Testis (tissue), 3 donors: ENCODE measurements around the gene LGALS3BP. TPM values are rescaled to one million over a fixed set of nuclear protein-coding genes. Genes with fewer than 3 reads are reported as not detected.

Experiments used
- DNase-seq: peaks from one replicate; pipeline ENCODE4 v3.0.0-alpha.2; 2019
- H3K27ac ChIP-seq, 2 donors: fragments of 200-600 bp; sonication (generic); one replicate each; pipeline ENCODE4 v1.5.1; 2019
- H3K27me3 ChIP-seq: fragments of 200-600 bp; sonication (generic); one replicate; pipeline ENCODE4 v1.5.1; 2019
- H3K36me3 ChIP-seq: fragments of 200-600 bp; sonication (generic); one replicate; pipeline ENCODE4 v1.5.1; 2017; ENCODE audit warnings: low read depth; ENCODE audit errors: missing control alignments
- H3K4me1 ChIP-seq: fragments of 200-600 bp; sonication (generic); one replicate; pipeline ENCODE4 v1.5.1; 2019
- H3K4me3 ChIP-seq, 2 donors: fragments of 200-600 bp; sonication (generic); one replicate each; pipeline ENCODE4 v1.5.1; 2017 to 2019
- H3K9me3 ChIP-seq: fragments of 200-600 bp; sonication (generic); one replicate; pipeline ENCODE4 v1.5.1; 2017
- CTCF ChIP-seq, 3 experiments: fragments of 450-650 bp in 2 of 3; fragments of 200-600 bp in 1 of 3; sonication (generic) in 1 of 3; IDR thresholded peaks; one replicate each; pipeline ENCODE4 v1.5.1; 2016 to 2019; ENCODE audit warnings: antibody characterized with exemption in 3 of 3, mild to moderate bottlenecking in 2 of 3, moderate library complexity in 1 of 3
- POLR2A ChIP-seq: fragments of 450-650 bp; IDR thresholded peaks from one replicate; pipeline ENCODE4 v1.6.1; 2017; ENCODE audit warnings: antibody characterized with exemption, mild to moderate bottlenecking, moderate library complexity
- WGBS, 2 donors: methylation state at CpG; one replicate each; pipeline ENCODE4 v1.1.5; 2018; 5-methylcytosine and 5-hydroxymethylcytosine counted together
- intact Hi-C: fragments of 100-400 bp; cut with DNase I; formaldehyde crosslinking; loops from one replicate; pipeline ENCODE4 v1.15.1; 2023; ENCODE audit warnings: low total_unique reads
- polyA plus RNA-seq: library from polyadenylated mRNA; stranded (reverse); fragments of 350-450 nt; fragmentation: Illumina TruSeq; extraction: RNeasy Lipid Tissue Mini Kit (QIAGEN cat#74804); gene quantifications from one replicate; pipeline ENCODE4 v1.2.3, GENCODE V29; 2014; ENCODE audit warnings: low read depth, low replicate concordance; ENCODE audit not compliant: insufficient read depth
- total RNA-seq, 2 donors: library from RNA; depleted of rRNA; stranded (reverse); fragments of >200 nt; gene quantifications; one replicate each; pipeline ENCODE4 v1.2.3, GENCODE V29; 2016

The LGALS3BP gene
- total and polyA plus RNA-seq, 3 donors from 2014 or later: 328 to 845 (median 498) TPM

- Histone ChIP-seq H3K27me3 (no peaks in the 10 kb centered on the region), H3K27ac (peak overlapping the region; percentile 56 to 63), H3K4me1 (peaks cover 37% of the 10 kb centered on the region), H3K36me3 (no peaks in the 10 kb centered on the region), H3K9me3 (no peaks in the 10 kb centered on the region), H3K4me3 (no peak overlapping the region)
- WGBS, 2 donors: 46 to 54% methylated on average over 14 to 27 of the region's 28 CpGs
- TF ChIP-seq POLR2A: no peak
- no peak for TF ChIP-seq CTCF (IDR thresholded peaks at IDR 0.05)
- DNase-seq: peak; percentile 55
- intact Hi-C loops: no loop called here
These were observed 18.8 kb upstream of the LGALS3BP start for GRCh38 chr17:78998311-78999055.

- H3K27ac ChIP-seq: no peak overlapping the region
- peaks cover 38% of the 10 kb centered on the region for H3K4me1 ChIP-seq
- TF ChIP-seq POLR2A (no peak), CTCF (IDR thresholded peaks at IDR 0.05) (no peak)
- H3K27me3 ChIP-seq: no peaks in the 10 kb centered on the region
- H3K4me3 ChIP-seq: no peak overlapping the region
- DNase-seq: no peak
- no peaks in the 10 kb centered on the region for H3K9me3 ChIP-seq
- WGBS, 2 donors: 69 to 74% methylated on average over 6 of the region's 6 CpGs
- intact Hi-C loops: no loop called here
- no peaks in the 10 kb centered on the region for H3K36me3 ChIP-seq
These were observed 18.2 kb upstream of the LGALS3BP start for GRCh38 chr17:78997881-78998280.

DNA sequence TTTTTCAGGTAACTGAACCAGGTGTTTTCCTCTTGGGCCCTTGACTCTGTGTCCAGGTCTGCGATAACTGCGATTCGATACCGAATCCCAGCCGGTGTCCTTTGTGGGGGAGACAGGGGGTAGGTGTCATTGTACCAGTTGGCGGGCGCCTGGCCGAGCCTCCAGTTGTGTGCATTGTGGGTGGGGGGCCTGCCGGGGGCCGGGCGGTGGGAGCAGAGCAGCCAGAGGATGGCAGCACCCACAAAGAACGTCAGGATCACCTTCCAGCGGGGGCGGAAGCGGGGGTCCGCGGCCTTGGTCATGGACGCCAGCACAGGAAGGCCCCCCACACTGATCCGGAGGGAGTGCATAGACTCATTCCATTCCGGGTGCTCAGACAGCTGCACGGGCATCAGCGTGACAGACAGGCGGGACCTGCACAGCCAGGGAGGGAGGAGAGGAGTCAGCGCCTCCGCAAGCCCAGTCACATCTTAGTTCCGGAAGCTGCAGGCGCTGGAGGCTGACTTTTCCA, 17.6 kb upstream of the LGALS3BP start:
- peak; percentile 26 for DNase-seq
- WGBS, 2 donors: 84 to 93% methylated on average over 18 to 27 of the region's 27 CpGs
- Histone ChIP-seq H3K4me3 (no peak overlapping the region), H3K9me3 (no peaks in the 10 kb centered on the region), H3K4me1 (peaks cover 44% of the 10 kb centered on the region), H3K27me3 (no peaks in the 10 kb centered on the region), H3K27ac (no peak overlapping the region), H3K36me3 (no peaks in the 10 kb centered on the region)
- intact Hi-C loops: no loop called here
- TF ChIP-seq CTCF (IDR thresholded peaks at IDR 0.05): no peak
- TF ChIP-seq POLR2A: no peak

DNA sequence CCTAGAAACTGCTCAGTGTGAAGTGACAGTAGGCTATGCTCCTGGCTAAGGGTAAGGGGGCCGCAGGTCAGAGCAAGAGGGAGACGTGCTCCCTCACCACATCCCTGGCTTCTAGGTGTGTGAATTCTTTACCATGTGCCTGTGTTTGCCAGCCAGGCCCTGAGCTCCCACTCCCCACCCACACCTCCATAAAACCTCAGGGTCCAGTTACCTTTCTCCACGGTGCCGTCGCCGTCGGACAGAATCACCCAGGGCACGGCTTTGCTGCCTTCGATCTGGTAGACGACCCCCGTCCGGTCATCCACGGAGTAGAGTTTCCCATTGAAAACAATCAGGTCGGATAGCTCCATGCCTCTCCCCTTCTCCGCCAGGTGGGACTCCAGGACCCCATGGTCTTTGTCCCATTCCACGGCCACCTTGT, 17.1 kb upstream of the LGALS3BP start:
- H3K27me3 ChIP-seq: no peaks in the 10 kb centered on the region
- peak; percentile 11 for DNase-seq
- H3K4me3 ChIP-seq: no peak overlapping the region
- 85 to 88% methylated on average over 16 of the region's 16 CpGs for WGBS, 2 donors
- H3K36me3 ChIP-seq: no peaks in the 10 kb centered on the region
- intact Hi-C loops: no loop called here
- H3K9me3 ChIP-seq: no peaks in the 10 kb centered on the region
- H3K4me1 ChIP-seq: peaks cover 49% of the 10 kb centered on the region
- no peak for TF ChIP-seq POLR2A
- TF ChIP-seq CTCF (IDR thresholded peaks at IDR 0.05): no peak
- peak overlapping the region in 1 of 2 donors; percentile 45 for H3K27ac ChIP-seq
